HepG2 (cell line): ENCODE results near the gene RSAD1. TPM values are rescaled to one million over a fixed set of nuclear protein-coding genes. Genes with fewer than 3 reads are reported as not detected.

ENCODE experiments used
- ATAC-seq: fragments of 200-7000 bp; cut with Tn5 transposase; 3 replicates; pipeline ENCODE4 v1.9.1; 2020; ENCODE audit warnings: mild to moderate bottlenecking, moderate library complexity
- BruUV-seq: library from RNA; stranded (reverse); fragments of 400-500 nt; replicated peaks from 2 replicates; lab custom pipeline; 2021; lab: Mats Ljungman, UMichigan
- CTCF ChIA-PET: fragments of 300-600 bp; formaldehyde crosslinking; extraction: SDS; loops from one replicate; lab custom pipeline; 2021; ENCODE audit warnings: low total read pairs, inconsistent platforms, low intra/inter-chr PET ratio; lab: Yijun Ruan, JAX
- POLR2A ChIA-PET: fragments of 350-600 bp; sonication (Branson Sonifier 250); formaldehyde crosslinking; loops from one replicate; lab custom pipeline; 2020; ENCODE audit warnings: antibody characterized with exemption, inconsistent platforms; lab: Yijun Ruan, JAX
- DNase-seq: peaks from one replicate; pipeline ENCODE4 v3.0.0-alpha.2; 2015; ENCODE audit warnings: low spot score
- FAIRE-seq: peaks from 3 replicates; lab custom pipeline; 2011; peaks lifted over from hg19 to GRCh38; lab: Jason Lieb, UNC
- H2AFZ ChIP-seq: one replicate; pipeline ENCODE4 v1.6.1; 2011; ENCODE audit warnings: low read length, inconsistent platforms
- H3K27ac ChIP-seq: fragments of 300-600 bp; 3 replicates; pipeline ENCODE4 v1.8.0; 2011; ENCODE audit warnings: mixed run types, mild to moderate bottlenecking, mixed read lengths, low read length, inconsistent platforms; ENCODE audit not compliant: insufficient read depth; ENCODE audit errors: extremely low read length
- H3K27me3 ChIP-seq, 2 experiments: fragments of 200-600 bp in 1 of 2; 2 replicates in 1 of 2; 3 replicates in 1 of 2; pipeline versions ENCODE4 v1.6.0 to v1.8.0; 2011; ENCODE audit warnings: low read length in 2 of 2, mild to moderate bottlenecking in 2 of 2, moderate library complexity in 2 of 2, inconsistent platforms in 1 of 2; ENCODE audit not compliant: insufficient read depth in 2 of 2, control insufficient read depth in 1 of 2
- H3K36me3 ChIP-seq, 2 experiments: fragments of 200-600 bp in 1 of 2; replicated peaks in 1 of 2; 2 replicates in 1 of 2; 3 replicates in 1 of 2; pipeline versions ENCODE4 v1.5.1 to v1.8.0; 2011; ENCODE audit warnings: low read length in 2 of 2, inconsistent platforms in 1 of 2; ENCODE audit not compliant: insufficient read depth in 2 of 2, control insufficient read depth in 1 of 2
- H3K4me1 ChIP-seq: 2 replicates; pipeline ENCODE4 v1.5.1; 2012; ENCODE audit warnings: low read length, inconsistent platforms; ENCODE audit not compliant: insufficient read depth
- H3K4me2 ChIP-seq: 2 replicates; pipeline ENCODE4 v1.6.0; 2011; ENCODE audit warnings: low read depth, low read length, inconsistent platforms
- H3K4me3 ChIP-seq, 3 experiments: fragments of 200-600 bp in 1 of 3; sonication (generic), shearing (Covaris generic) in 1 of 3; replicated peaks in 1 of 3; 2 replicates each; pipeline ENCODE4 v1.5.1; 2011 to 2016; ENCODE audit warnings: low read length in 3 of 3, inconsistent platforms in 2 of 3, low read depth in 2 of 3, mild to moderate bottlenecking in 2 of 3, control low read depth in 1 of 3, mixed read lengths in 1 of 3; ENCODE audit not compliant: insufficient read depth in 1 of 3
- H3K79me2 ChIP-seq: one replicate; pipeline ENCODE4 v1.6.1; 2011; ENCODE audit warnings: low read length, inconsistent platforms; ENCODE audit not compliant: insufficient read depth
- H3K9ac ChIP-seq: 2 replicates; pipeline ENCODE4 v1.6.0; 2011; ENCODE audit warnings: mild to moderate bottlenecking, low read depth, low read length, inconsistent platforms; ENCODE audit not compliant: insufficient read depth
- H3K9me3 ChIP-seq: 2 replicates; pipeline ENCODE4 v1.5.1; 2012; ENCODE audit warnings: mild to moderate bottlenecking, low read length
- H4K20me1 ChIP-seq: 2 replicates; pipeline ENCODE4 v1.6.0; 2011; ENCODE audit warnings: inconsistent platforms, mild to moderate bottlenecking, low read length, moderate library complexity; ENCODE audit not compliant: insufficient read depth
- CREB1 ChIP-seq, 2 experiments: fragments of 450-650 bp in 1 of 2; IDR thresholded peaks; 2 replicates each; pipeline ENCODE4 v1.6.1; 2016 to 2017; ENCODE audit warnings: control low read depth in 1 of 2, mild to moderate bottlenecking in 1 of 2, missing compliant biosample characterization in 1 of 2, missing genetic modification characterization in 1 of 2
- NFE2L1 ChIP-seq: sonication (generic); formaldehyde crosslinking; IDR thresholded peaks from 2 replicates; pipeline ENCODE4 v1.4.0; 2020; ENCODE audit warnings: missing genetic modification reagents, mild to moderate bottlenecking, borderline replicate concordance
- RAD51 ChIP-seq: fragments of 450-650 bp; IDR thresholded peaks from 2 replicates; pipeline ENCODE4 v1.6.1; 2016; ENCODE audit warnings: borderline replicate concordance
- TCF7 ChIP-seq: sonication (generic); IDR thresholded peaks from 2 replicates; pipeline ENCODE4 v1.6.1; 2016; ENCODE audit warnings: antibody characterized with exemption, low read depth
- ZNF549 ChIP-seq: sonication (generic); formaldehyde crosslinking; IDR thresholded peaks from 2 replicates; pipeline ENCODE4 v1.5.0; 2020; ENCODE audit warnings: missing genetic modification reagents
- ZNF710 ChIP-seq: sonication (generic); formaldehyde crosslinking; IDR thresholded peaks from 2 replicates; pipeline ENCODE4 v1.5.0; 2020; ENCODE audit warnings: mild to moderate bottlenecking, missing genetic modification reagents, borderline replicate concordance
- ZNF800 ChIP-seq: sonication (generic); formaldehyde crosslinking; IDR thresholded peaks from 2 replicates; pipeline ENCODE4 v1.4.0; 2020; ENCODE audit warnings: missing genetic modification reagents
- WGBS: methylation state at CpG from one replicate; pipeline ENCODE4 v1.1.6; 2017; ENCODE audit warnings: low lambda C conversion rate; 5-methylcytosine and 5-hydroxymethylcytosine counted together
- in situ Hi-C: cut with HindIII; loops from 2 replicates; pipeline ENCODE4 v1.10.0; 2017; ENCODE audit warnings: low pct_unique_long_range_greater_than_20kb; ENCODE audit not compliant: extremely low pct_ligation_motif_present
- intact Hi-C: fragments of 100-400 bp; cut with micrococcal nuclease; formaldehyde crosslinking; loops from one replicate; pipeline ENCODE4 v1.10.0; 2022; ENCODE audit not compliant: unreplicated experiment
- polyA plus RNA-seq, 8 experiments: library from polyadenylated mRNA; depleted of rRNA in 3 of 8; stranded (reverse) in 7 of 8; unstranded in 1 of 8; fragments of >200 nt; fragmentation: Illumina TruSeq in 4 of 8; extraction: Trizol in 4 of 8; gene quantifications; 2 replicates each; pipeline versions ENCODE4 v1.2.1 to v1.2.3, GENCODE V29; 2011 to 2016; ENCODE audit warnings: low read depth in 4 of 8, missing spikeins in 1 of 8, mixed read lengths in 1 of 8; ENCODE audit not compliant: insufficient read depth in 1 of 8
- total RNA-seq, 5 experiments: library from RNA; depleted of rRNA; stranded (reverse); fragments of >200 nt; fragmentation: Illumina TruSeq; extraction: Trizol; gene quantifications; 2 replicates each; pipeline ENCODE4 v1.2.3, GENCODE V29; 2016; ENCODE audit warnings: low read depth in 1 of 5

RSAD1 gene
- total and polyA plus RNA-seq, 2 of the 13 experiments (the other 11 are each of a cell fraction or from before 2014, with no cell fraction given), result 22.7 to 27.7 TPM

- no peaks in the 10 kb centered on the region for H3K79me2 ChIP-seq
- peaks cover 46% of the 10 kb centered on the region for H3K4me1 ChIP-seq
- intact Hi-C loops (no loop called here), in situ Hi-C loops (no loop called here)
- WGBS, result 87% methylated on average over 55 of the region's 66 CpGs
- DNase-seq (no peak), ATAC-seq (no peak), FAIRE-seq (no peak)
- H3K9ac ChIP-seq, result no peak within 1 kb of the TSS
- no TSS peak for BruUV-seq
- no peaks in the 10 kb centered on the region for H4K20me1 ChIP-seq
- TF ChIP-seq ZNF549 (CRISPR knock-in tag), result no peak
- TF ChIP-seq CREB1 (IDR thresholded peaks at IDR 0.05), result peak; percentile 75; the same call in 1 of the 2 replicates
- no peak for TF ChIP-seq CREB1 (CRISPR knock-in tag; IDR thresholded peaks at IDR 0.05)
- TF ChIP-seq ZNF800 (CRISPR knock-in tag), result no peak
- no peak for TF ChIP-seq TCF7
- no peak for TF ChIP-seq NFE2L1
- TF ChIP-seq ZNF710, result no peak
- no peak for TF ChIP-seq RAD51
- H3K36me3 ChIP-seq, result no peaks in the 10 kb centered on the region
- no peak within 1 kb of the TSS for H3K27ac ChIP-seq
- POLR2A ChIA-PET, result no interaction called here
- no peak within 1 kb of the TSS for H3K4me3 ChIP-seq
- CTCF ChIA-PET, result no interaction called here
- no peak within 1 kb of the TSS for H2AFZ ChIP-seq
- peaks cover 0 to 8% of the 10 kb centered on the region in 2 experiments; a peak in 2 of 5 replicates for H3K27me3 ChIP-seq
- H3K4me2 ChIP-seq, result no peak within 1 kb of the TSS
- no peaks in the 10 kb centered on the region for H3K9me3 ChIP-seq
These were observed 29.4 kb downstream of the RSAD1 start, which contains the start of gene MYCBPAP for GRCh38 chr17:50507871-50508572. Gene MYCBPAP, plus strand, starts transcription at chr17:50508439. Its CDS starts 236 bp downstream, at chr17:50508675.
